Right lobe of liver (tissue), 6 donors: ENCODE data around the gene MYADM. TPM values are rescaled to one million over a fixed set of nuclear protein-coding genes. Genes with fewer than 3 reads are reported as not detected.

Source experiments
- ATAC-seq, 4 donors: fragments of 200-7000 bp; cut with Tn5 transposase; one replicate each; pipeline ENCODE4 v1.9.1; 2020; ENCODE audit warnings: mild to moderate bottlenecking in 4 of 4, moderate library complexity in 4 of 4
- DNase-seq, 3 donors: peaks; one replicate each; pipeline ENCODE4 v3.0.0-alpha.2; 2020
- H3K27ac ChIP-seq, 3 donors: fragments of 200-600 bp; one replicate each; pipeline ENCODE4 v1.8.0; 2022
- H3K27me3 ChIP-seq, 2 donors: fragments of 200-600 bp; one replicate each; pipeline ENCODE4 v1.8.0; 2022
- H3K36me3 ChIP-seq, 4 donors: fragments of 200-600 bp; sonication (generic) in 1 of 4; one replicate each; pipeline versions ENCODE4 v1.5.1 to v1.8.0; 2017 to 2022; ENCODE audit warnings: control low read depth in 1 of 4
- H3K4me1 ChIP-seq, 4 donors: fragments of 200-600 bp; sonication (generic) in 1 of 4; one replicate each; pipeline versions ENCODE4 v1.5.1 to v1.8.0; 2017 to 2022; ENCODE audit warnings: control low read depth in 1 of 4
- H3K4me3 ChIP-seq, 3 donors: fragments of 200-600 bp; one replicate each; pipeline ENCODE4 v1.8.0; 2022
- H3K9me3 ChIP-seq, 4 donors: fragments of 200-600 bp; sonication (generic) in 1 of 4; one replicate each; pipeline versions ENCODE4 v1.5.1 to v1.8.0; 2017 to 2022; ENCODE audit warnings: control low read depth in 1 of 4
- POLR2A ChIP-seq: fragments of 450-650 bp; IDR thresholded peaks from one replicate; pipeline ENCODE4 v1.6.1; 2017; ENCODE audit warnings: antibody characterized with exemption, mild to moderate bottlenecking
- WGBS: methylation state at CpG from one replicate; pipeline ENCODE4 v1.1.6; 2018; ENCODE audit warnings: low coverage, low lambda C conversion rate; ENCODE audit not compliant: insufficient coverage; ENCODE audit errors: missing lambda C conversion rate; 5-methylcytosine and 5-hydroxymethylcytosine counted together
- intact Hi-C, 2 donors: fragments of 100-400 bp; cut with DNase I; formaldehyde crosslinking; loops; one replicate each; pipeline versions ENCODE4 v1.11.2 to v1.14.1; 2022
- total RNA-seq, 6 experiments: library from RNA; depleted of rRNA in 2 of 6; stranded (reverse); fragments of >200 nt in 2 of 6; fragmentation: NEBNext Ultra II Directional in 3 of 6; extraction: Animal tissue kit (Norgen Biotek cat#: 25700) in 3 of 6; gene quantifications; one replicate each; pipeline versions ENCODE4 v1.1.0 to v1.2.4, GENCODE V29; 2016 to 2023
- TF ChIP-seq, protein P1 (sequence below), 4 donors: fragments of 200-600 bp in 3 of 4; fragments of 450-650 bp in 1 of 4; IDR thresholded peaks; one replicate each; pipeline versions ENCODE4 v1.5.1 to v1.8.0; 2016 to 2022; ENCODE audit warnings: antibody characterized with exemption in 4 of 4, mild to moderate bottlenecking in 2 of 4
- donor health status: DM: no; HTN: yes; CAD: no.
- donor health status: DM: no; HTN: no; CAD: no.
- donor health status: DM: no; HTN: no; CAD: no.
- donor health status: DM: no; HTN: yes; CAD: no.
- donor health status: DM: no; HTN: yes; CAD: no.

The MYADM gene
- total RNA-seq, 6 experiments from 2014 or later: 15.4 to 38.3 (median 20.9) TPM

DNA sequence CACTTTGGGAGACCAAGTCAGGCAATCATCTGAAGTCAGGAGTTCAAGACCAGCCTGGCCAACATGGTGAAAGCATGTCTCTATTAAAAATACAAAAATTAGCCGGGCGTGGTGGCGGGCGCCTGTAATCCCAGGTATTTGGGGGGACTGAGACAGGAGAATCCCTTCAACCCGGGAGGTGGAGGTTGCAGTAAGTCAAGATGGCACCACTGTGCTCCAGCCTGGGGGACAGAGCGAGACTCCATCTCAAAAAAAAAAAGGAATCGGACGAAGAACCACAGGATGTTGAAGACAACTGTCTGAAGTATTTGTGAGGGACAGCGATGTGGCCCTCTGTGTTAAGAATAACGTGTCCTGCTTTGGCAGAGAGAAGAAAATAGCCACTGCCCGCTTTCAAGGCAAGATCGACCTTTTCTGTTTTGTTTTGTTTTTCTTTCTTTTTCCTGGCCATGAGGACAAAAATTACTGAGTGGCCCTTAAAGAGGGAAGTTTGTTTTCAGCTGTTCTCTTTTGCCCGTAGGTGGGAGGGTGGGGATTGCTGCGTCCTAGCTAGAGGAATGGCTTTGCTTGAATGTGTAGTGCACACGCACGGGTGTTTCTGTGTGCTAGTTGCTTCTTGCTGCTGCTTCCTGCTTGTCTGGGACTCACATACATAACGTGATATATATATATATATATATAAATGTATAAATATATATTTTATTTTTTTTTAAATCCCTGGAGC, 8.1 kb downstream of the MYADM start:
- DNase-seq (no peak), ATAC-seq (no peak)
- H3K27ac ChIP-seq: no peak overlapping the region
- peaks cover 0 to 4% (median 0%) of the 10 kb centered on the region in 4 donors for H3K4me1 ChIP-seq
- H3K9me3 ChIP-seq: no peaks in the 10 kb centered on the region
- H3K27me3 ChIP-seq: peaks cover 0 to 3% of the 10 kb centered on the region in 2 donors
- no peak overlapping the region for H3K4me3 ChIP-seq
- intact Hi-C loops: no loop called here
- WGBS: 84% methylated on average over 14 of the region's 17 CpGs
- TF ChIP-seq, protein P1, sequence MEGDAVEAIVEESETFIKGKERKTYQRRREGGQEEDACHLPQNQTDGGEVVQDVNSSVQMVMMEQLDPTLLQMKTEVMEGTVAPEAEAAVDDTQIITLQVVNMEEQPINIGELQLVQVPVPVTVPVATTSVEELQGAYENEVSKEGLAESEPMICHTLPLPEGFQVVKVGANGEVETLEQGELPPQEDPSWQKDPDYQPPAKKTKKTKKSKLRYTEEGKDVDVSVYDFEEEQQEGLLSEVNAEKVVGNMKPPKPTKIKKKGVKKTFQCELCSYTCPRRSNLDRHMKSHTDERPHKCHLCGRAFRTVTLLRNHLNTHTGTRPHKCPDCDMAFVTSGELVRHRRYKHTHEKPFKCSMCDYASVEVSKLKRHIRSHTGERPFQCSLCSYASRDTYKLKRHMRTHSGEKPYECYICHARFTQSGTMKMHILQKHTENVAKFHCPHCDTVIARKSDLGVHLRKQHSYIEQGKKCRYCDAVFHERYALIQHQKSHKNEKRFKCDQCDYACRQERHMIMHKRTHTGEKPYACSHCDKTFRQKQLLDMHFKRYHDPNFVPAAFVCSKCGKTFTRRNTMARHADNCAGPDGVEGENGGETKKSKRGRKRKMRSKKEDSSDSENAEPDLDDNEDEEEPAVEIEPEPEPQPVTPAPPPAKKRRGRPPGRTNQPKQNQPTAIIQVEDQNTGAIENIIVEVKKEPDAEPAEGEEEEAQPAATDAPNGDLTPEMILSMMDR (IDR thresholded peaks at IDR 0.05): no peak
- peaks cover 0 to 7% (median 0%) of the 10 kb centered on the region in 4 donors for H3K36me3 ChIP-seq

DNA sequence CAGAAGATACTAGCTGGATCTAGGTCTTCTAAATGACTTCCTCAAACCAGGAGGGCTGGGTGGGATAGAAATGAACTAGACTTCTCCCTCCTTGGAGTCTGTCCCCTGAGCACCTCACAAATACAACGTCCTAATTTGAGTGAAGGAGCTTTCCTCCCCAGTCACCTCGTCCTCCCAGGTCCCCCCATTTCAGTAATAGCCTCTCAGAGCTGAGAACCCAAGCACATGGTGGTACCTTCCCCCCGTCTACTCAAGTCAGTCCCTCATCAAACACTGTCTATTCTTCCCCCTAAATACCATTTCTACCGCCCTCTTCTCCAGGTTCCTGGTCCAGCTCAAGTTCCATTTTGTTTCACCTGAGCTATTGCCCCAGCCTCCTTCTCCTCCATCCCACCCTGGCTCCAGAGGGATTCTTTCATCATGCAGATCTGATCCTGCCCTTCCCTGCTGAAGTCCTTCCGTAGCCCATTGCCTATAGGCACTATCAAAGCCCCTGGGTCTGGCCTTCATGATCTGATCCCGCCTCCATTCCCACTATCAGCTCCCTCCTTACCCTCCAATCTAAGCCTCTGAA, 9.1 kb downstream of the MYADM start:
- H3K27ac ChIP-seq: no peak overlapping the region
- ATAC-seq (no peak), DNase-seq (no peak)
- intact Hi-C loops: no loop called here
- WGBS: 77% methylated on average over 5 of the region's 6 CpGs
- H3K9me3 ChIP-seq: no peaks in the 10 kb centered on the region
- H3K36me3 ChIP-seq: peaks cover 0 to 7% (median 0%) of the 10 kb centered on the region in 4 donors
- no peak overlapping the region for H3K4me3 ChIP-seq
- peaks cover 0 to 3% of the 10 kb centered on the region in 2 donors for H3K27me3 ChIP-seq
- H3K4me1 ChIP-seq: peaks cover 0 to 7% (median 0%) of the 10 kb centered on the region in 4 donors
- TF ChIP-seq POLR2A: no peak
- TF ChIP-seq, protein P1 (IDR thresholded peaks at IDR 0.05): no peak

DNA sequence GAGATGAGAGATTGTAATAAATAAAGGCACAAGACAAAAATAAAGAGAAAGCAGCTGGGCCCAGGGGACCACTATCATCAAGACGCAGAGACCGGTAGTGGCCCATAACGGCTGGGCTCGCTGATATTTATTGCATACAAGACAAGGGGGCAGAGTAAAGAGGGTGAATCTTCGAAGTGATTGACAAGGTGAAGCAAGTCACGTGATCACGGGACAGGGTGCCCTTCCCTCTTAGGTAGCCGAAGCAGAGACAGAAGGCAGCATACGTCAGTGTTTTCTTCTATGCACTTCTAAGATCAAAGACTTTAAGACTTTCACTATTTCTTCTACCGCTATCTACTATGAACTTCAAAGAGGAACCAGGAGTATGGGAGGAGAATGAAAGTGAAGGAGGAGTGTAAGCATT, 9.7 kb downstream of the MYADM start:
- ATAC-seq: no peak
- 65% methylated on average over 10 of the region's 10 CpGs for WGBS
- Histone ChIP-seq H3K27ac (no peak overlapping the region), H3K36me3 (peaks cover 0 to 7% (median 0%) of the 10 kb centered on the region in 4 donors), H3K9me3 (no peaks in the 10 kb centered on the region), H3K4me1 (peaks cover 0 to 11% (median 0%) of the 10 kb centered on the region in 4 donors), H3K4me3 (no peak overlapping the region), H3K27me3 (peaks cover 0 to 9% of the 10 kb centered on the region in 2 donors)
- DNase-seq: no peak
- intact Hi-C loops: no loop called here
- TF ChIP-seq, protein P1 (IDR thresholded peaks at IDR 0.05): no peak
- no peak for TF ChIP-seq POLR2A

DNA sequence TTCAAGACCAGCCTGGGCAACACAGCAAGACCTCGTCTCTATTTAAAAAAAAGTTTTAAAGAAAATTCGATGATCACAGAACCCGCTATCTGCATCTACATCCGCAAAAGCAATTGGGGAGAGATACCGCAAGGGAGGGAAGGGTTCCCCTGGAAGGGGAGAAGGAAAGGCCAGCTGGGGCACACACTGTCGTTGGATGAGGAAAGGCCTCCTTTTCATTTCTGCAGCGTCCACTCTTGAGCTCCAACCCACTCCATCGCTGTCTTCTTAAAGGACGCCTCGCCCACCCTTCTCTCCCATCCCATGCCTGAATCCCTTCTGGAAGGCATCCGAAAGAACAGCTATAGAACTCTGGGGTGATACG, 11.1 kb downstream of the MYADM start:
- ATAC-seq: peak in 1 of 4 donors; percentile 2
- DNase-seq: no peak
- 47% methylated on average over 11 of the region's 12 CpGs for WGBS
- no peaks in the 10 kb centered on the region for H3K9me3 ChIP-seq
- H3K27ac ChIP-seq: no peak overlapping the region
- H3K27me3 ChIP-seq: peaks cover 0 to 11% of the 10 kb centered on the region in 2 donors
- intact Hi-C loops: no loop called here
- peak overlapping the region; percentile 28 to 56 (median 48) for H3K4me3 ChIP-seq
- no peak for TF ChIP-seq POLR2A
- TF ChIP-seq, protein P1 (IDR thresholded peaks at IDR 0.05): no peak
- H3K4me1 ChIP-seq: peaks cover 0 to 11% (median 0%) of the 10 kb centered on the region in 4 donors
- H3K36me3 ChIP-seq: peaks cover 0 to 7% (median 0%) of the 10 kb centered on the region in 4 donors
